Activated B cell treated with CpG ODN at 0.5 μM for 24 hours (primary cell): ENCODE measurements around the gene SRPK2. TPM values are rescaled to one million over a fixed set of nuclear protein-coding genes. Genes with fewer than 3 reads are reported as not detected.

ENCODE experiments used
- ATAC-seq: fragments of 200-7000 bp; cut with Tn5 transposase; one replicate; pipeline ENCODE4 v1.10.0; 2021; ENCODE audit warnings: low read depth, mild to moderate bottlenecking, moderate library complexity
- CTCF ChIA-PET: fragments of 350-600 bp; sonication (Branson Sonifier 250); formaldehyde crosslinking; loops from one replicate; lab custom pipeline; 2021; ENCODE audit warnings: antibody characterized with exemption; lab: Charles Lee
- POLR2A ChIA-PET: fragments of 350-600 bp; sonication (Branson Sonifier 250); formaldehyde crosslinking; loops from one replicate; lab custom pipeline; 2021; ENCODE audit warnings: antibody characterized with exemption; lab: Charles Lee
- DNase-seq: peaks from one replicate; pipeline ENCODE4 v3.0.0; 2022
- H3K27ac Mint-ChIP-seq: one replicate; pipeline ENCODE4 v1.8.0; 2020; ENCODE audit warnings: mixed read lengths
- H3K27me3 Mint-ChIP-seq: one replicate; pipeline ENCODE4 v1.8.0; 2021; ENCODE audit warnings: mixed read lengths
- H3K36me3 Mint-ChIP-seq: one replicate; pipeline ENCODE4 v1.8.0; 2021; ENCODE audit warnings: low read depth, mixed read lengths
- H3K4me1 Mint-ChIP-seq: one replicate; pipeline ENCODE4 v1.8.0; 2021; ENCODE audit warnings: mixed read lengths
- H3K4me3 Mint-ChIP-seq: one replicate; pipeline ENCODE4 v1.8.0; 2020; ENCODE audit warnings: mild to moderate bottlenecking, mixed read lengths
- H3K9me3 Mint-ChIP-seq: one replicate; pipeline ENCODE4 v1.8.0; 2020; ENCODE audit warnings: mixed read lengths
- CTCF ChIP-seq: fragments of 200-600 bp; IDR thresholded peaks from one replicate; pipeline ENCODE4 v1.8.0; 2022; ENCODE audit warnings: antibody characterized with exemption, mild to moderate bottlenecking
- intact Hi-C: fragments of 100-400 bp; cut with micrococcal nuclease; formaldehyde crosslinking; loops from one replicate; pipeline ENCODE4 v1.15.1; 2024
- total RNA-seq: library from RNA; stranded (reverse); gene quantifications from 2 replicates; pipeline ENCODE4 v1.2.3, GENCODE V29; 2022

Gene SRPK2
- total RNA-seq, 1 donor from 2014 or later, result 59.2 TPM

- CTCF ChIA-PET, result no interaction called here
- Mint-ChIP-seq H3K4me1 (peaks cover 30% of the 10 kb centered on the region), H3K27ac (no peak overlapping the region)
These were observed 201.2 kb downstream of the SRPK2 start for GRCh38 chr7:105187302-105188169.

GRCh38 chr7:105185290-105186010, 203.3 kb downstream of the SRPK2 start:
- Mint-ChIP-seq H3K27me3 (no peaks in the 10 kb centered on the region), H3K9me3 (no peaks in the 10 kb centered on the region), H3K4me1 (peaks cover 15% of the 10 kb centered on the region), H3K27ac (no peak overlapping the region), H3K4me3 (no peak overlapping the region), H3K36me3 (peaks cover 20% of the 10 kb centered on the region)
- no peak for DNase-seq
- CTCF ChIA-PET, result no interaction called here
- ATAC-seq, result no peak
- POLR2A ChIA-PET, result interaction anchor here (0.6 kb wide), 1 partner anchor 253 kb away, joined by 5 read pairs; no protein-coding TSS in a partner anchor
- no peak for TF ChIP-seq CTCF
- intact Hi-C loops, result no loop called here

More at GRCh38 chr7:105187302-105188169, 201.2 kb downstream of the SRPK2 start:
- no peak for TF ChIP-seq CTCF
- no peak overlapping the region for H3K4me3 Mint-ChIP-seq
- no peak for ATAC-seq
- no peaks in the 10 kb centered on the region for H3K9me3 Mint-ChIP-seq
- DNase-seq, result no peak
- intact Hi-C loops, result no loop called here
- H3K36me3 Mint-ChIP-seq, result peaks cover 11% of the 10 kb centered on the region
- POLR2A ChIA-PET, result interaction anchor here (0.5 kb wide), 1 partner anchor 403 kb away, joined by 5 read pairs; no protein-coding TSS in a partner anchor
- H3K27me3 Mint-ChIP-seq, result no peaks in the 10 kb centered on the region

- no peak overlapping the region for H3K27ac Mint-ChIP-seq
- intact Hi-C loops, result no loop called here
- ATAC-seq, result no peak
- CTCF ChIA-PET, result no interaction called here
- no peak overlapping the region for H3K4me3 Mint-ChIP-seq
- H3K9me3 Mint-ChIP-seq, result peaks cover 5% of the 10 kb centered on the region
- peaks cover 6% of the 10 kb centered on the region for H3K4me1 Mint-ChIP-seq
- H3K36me3 Mint-ChIP-seq, result peaks cover 16% of the 10 kb centered on the region
- POLR2A ChIA-PET, result no interaction called here
- H3K27me3 Mint-ChIP-seq, result no peaks in the 10 kb centered on the region
- no peak for DNase-seq
- no peak for TF ChIP-seq CTCF
These were observed 208.7 kb downstream of the SRPK2 start for GRCh38 chr7:105180002-105180401.

GRCh38 chr7:105178928-105179541, 209.7 kb downstream of the SRPK2 start:
- ChIA-PET CTCF (no interaction called here), POLR2A (no interaction called here)
- intact Hi-C loops, result no loop called here
- no peak for TF ChIP-seq CTCF
- no peak for DNase-seq
- ATAC-seq, result no peak
- Mint-ChIP-seq H3K9me3 (peaks cover 5% of the 10 kb centered on the region), H3K27ac (no peak overlapping the region), H3K27me3 (no peaks in the 10 kb centered on the region), H3K36me3 (peaks cover 16% of the 10 kb centered on the region), H3K4me3 (no peak overlapping the region), H3K4me1 (peaks cover 10% of the 10 kb centered on the region)

GRCh38 chr7:105178177-105178576, 210.5 kb downstream of the SRPK2 start:
- H3K27me3 Mint-ChIP-seq, result no peaks in the 10 kb centered on the region
- DNase-seq (no peak), ATAC-seq (no peak)
- no peak for TF ChIP-seq CTCF
- POLR2A ChIA-PET, result no interaction called here
- H3K27ac Mint-ChIP-seq, result no peak overlapping the region
- peaks cover 5% of the 10 kb centered on the region for H3K9me3 Mint-ChIP-seq
- CTCF ChIA-PET, result no interaction called here
- peaks cover 16% of the 10 kb centered on the region for H3K36me3 Mint-ChIP-seq
- intact Hi-C loops, result no loop called here
- H3K4me1 Mint-ChIP-seq, result peaks cover 14% of the 10 kb centered on the region
- no peak overlapping the region for H3K4me3 Mint-ChIP-seq
